ENCODE data around the gene SELENOO. TPM values are rescaled to one million over a fixed set of nuclear protein-coding genes. Genes with fewer than 3 reads are reported as not detected.

The SELENOO gene, protein sequence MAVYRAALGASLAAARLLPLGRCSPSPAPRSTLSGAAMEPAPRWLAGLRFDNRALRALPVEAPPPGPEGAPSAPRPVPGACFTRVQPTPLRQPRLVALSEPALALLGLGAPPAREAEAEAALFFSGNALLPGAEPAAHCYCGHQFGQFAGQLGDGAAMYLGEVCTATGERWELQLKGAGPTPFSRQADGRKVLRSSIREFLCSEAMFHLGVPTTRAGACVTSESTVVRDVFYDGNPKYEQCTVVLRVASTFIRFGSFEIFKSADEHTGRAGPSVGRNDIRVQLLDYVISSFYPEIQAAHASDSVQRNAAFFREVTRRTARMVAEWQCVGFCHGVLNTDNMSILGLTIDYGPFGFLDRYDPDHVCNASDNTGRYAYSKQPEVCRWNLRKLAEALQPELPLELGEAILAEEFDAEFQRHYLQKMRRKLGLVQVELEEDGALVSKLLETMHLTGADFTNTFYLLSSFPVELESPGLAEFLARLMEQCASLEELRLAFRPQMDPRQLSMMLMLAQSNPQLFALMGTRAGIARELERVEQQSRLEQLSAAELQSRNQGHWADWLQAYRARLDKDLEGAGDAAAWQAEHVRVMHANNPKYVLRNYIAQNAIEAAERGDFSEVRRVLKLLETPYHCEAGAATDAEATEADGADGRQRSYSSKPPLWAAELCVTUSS
- total RNA-seq: 10 to 100 TPM; 51.1 to 67.8 (median 59.2) TPM
- long read RNA-seq, partial matches to known transcripts: 3 of 4 reads
- long read RNA-seq, other reads (novel, unspliced or antisense): 1 of 4 reads

DNA sequence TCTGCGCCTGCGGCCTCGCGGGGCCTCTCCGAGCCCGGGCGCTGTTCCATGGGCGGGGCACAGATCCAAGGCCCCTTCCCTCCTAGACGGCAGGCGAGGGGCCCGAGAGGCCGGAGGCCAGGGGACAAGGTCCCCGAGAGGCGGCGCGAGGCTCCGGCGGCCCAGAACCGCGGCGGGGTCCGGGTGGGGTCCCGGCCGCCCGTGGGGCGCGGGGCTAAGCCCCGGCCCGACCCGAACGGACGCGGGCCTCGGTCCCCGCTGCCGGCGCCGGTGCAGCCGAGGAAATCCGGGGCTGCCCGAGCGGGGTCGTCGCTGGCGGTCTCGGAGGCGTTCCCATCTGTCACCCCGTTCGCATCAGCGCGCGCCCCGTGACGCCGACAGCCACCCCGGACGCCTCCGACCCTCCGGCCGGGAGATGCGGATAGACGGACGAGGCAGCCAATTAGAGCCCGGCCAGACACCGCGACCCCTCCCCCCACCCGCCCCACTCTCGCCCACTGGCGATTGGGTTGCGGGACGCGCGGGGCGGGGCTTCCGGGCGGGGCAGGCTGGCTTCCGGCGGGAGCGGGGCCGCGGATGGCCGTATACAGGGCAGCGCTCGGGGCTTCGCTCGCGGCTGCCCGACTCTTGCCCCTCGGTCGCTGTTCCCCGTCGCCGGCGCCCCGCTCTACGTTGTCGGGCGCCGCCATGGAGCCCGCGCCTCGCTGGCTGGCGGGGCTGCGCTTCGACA is at the start of gene SELENOO:
TSS of gene SELENOO (plus strand) at position 551 of the 730 bp plus-strand sequence. CDS start at position 577, 26 bp downstream.
- Histone ChIP-seq H3K4me1 (peaks cover 0 to 42% (median 14%) of the 10 kb centered on the region in 4 donors), H3K27me3 (no peaks in the 10 kb centered on the region), H3K9me3 (no peaks in the 10 kb centered on the region), H3K4me3 (peak within 1 kb of the TSS; percentile 78 to 90 (median 82)), H3K27ac (peak within 1 kb of the TSS; percentile 80 to 98 (median 83)), H3K36me3 (peaks cover 0 to 10% (median 2%) of the 10 kb centered on the region in 4 donors)
- TF ChIP-seq, protein P1, sequence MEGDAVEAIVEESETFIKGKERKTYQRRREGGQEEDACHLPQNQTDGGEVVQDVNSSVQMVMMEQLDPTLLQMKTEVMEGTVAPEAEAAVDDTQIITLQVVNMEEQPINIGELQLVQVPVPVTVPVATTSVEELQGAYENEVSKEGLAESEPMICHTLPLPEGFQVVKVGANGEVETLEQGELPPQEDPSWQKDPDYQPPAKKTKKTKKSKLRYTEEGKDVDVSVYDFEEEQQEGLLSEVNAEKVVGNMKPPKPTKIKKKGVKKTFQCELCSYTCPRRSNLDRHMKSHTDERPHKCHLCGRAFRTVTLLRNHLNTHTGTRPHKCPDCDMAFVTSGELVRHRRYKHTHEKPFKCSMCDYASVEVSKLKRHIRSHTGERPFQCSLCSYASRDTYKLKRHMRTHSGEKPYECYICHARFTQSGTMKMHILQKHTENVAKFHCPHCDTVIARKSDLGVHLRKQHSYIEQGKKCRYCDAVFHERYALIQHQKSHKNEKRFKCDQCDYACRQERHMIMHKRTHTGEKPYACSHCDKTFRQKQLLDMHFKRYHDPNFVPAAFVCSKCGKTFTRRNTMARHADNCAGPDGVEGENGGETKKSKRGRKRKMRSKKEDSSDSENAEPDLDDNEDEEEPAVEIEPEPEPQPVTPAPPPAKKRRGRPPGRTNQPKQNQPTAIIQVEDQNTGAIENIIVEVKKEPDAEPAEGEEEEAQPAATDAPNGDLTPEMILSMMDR (IDR thresholded peaks at IDR 0.05): no peak
- peak; percentile 93 for TF ChIP-seq POLR2A (IDR thresholded peaks at IDR 0.05)
- 0% methylated on average over 1 of the region's 105 CpGs for WGBS (ENCODE audit: insufficient coverage, low coverage, low lambda C conversion rate, missing lambda C conversion rate)
- intact Hi-C loops (cut with DNase I): no loop called here
- ATAC-seq (peak; percentile 63 to 80 (median 70)), DNase-seq (peak; percentile 93 to 97 (median 94))

DNA sequence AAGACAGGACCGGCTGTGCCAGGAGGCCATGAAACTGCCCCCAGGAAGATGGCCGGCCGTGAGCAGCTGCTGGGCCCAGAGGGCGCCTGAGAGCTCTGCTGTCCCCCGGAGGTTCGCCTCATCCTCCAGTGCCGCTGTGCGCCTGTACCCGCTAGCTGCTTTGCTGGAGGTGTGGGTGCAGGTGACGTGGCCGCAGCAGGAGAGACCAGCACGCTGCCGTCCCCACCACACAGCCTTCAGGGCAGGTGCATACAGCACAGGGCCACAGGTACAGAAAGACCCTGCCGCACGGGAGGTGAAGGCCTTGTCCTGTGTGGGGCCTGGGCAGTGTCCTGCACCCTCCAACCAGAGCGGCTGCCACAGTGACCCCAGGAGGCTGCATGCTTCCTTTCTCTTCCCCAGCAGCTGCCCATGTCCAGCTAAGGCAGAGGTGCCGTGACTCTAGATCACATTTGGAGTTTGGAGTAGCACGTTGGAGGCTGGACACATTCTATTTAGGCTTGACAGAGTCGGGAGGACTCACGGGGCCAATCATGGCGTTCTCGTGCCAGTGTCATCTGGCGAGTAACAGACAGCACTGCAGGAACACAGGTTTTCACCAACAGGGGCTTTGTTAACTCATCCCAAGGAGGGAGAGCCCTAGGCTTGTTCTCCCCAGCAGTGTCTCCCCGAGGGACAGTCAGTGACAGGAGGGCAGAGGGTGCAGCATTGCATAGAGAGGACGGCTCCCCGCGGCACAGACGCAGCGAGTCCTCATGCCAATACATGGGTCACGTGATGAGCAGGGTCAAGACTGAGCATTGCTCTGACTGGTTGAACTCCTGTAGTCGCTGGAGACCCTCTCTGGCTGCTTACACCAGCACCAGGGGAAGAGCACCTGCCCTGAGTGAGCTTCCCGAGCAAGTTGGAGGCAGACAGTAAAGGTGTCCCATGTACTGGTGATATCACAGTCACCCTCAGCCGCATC is 49.0 kb upstream of the SELENOO start:
- WGBS (ENCODE audit: insufficient coverage, low coverage, low lambda C conversion rate, missing lambda C conversion rate): no CpG with 5 or more reads among the region's 33 CpGs
- intact Hi-C loops (cut with DNase I): loop anchor here in 1 of 2 donors (5.0 kb wide), 1 partner anchor 55 kb away; no protein-coding TSS in a partner anchor
- no peak for DNase-seq

DNA sequence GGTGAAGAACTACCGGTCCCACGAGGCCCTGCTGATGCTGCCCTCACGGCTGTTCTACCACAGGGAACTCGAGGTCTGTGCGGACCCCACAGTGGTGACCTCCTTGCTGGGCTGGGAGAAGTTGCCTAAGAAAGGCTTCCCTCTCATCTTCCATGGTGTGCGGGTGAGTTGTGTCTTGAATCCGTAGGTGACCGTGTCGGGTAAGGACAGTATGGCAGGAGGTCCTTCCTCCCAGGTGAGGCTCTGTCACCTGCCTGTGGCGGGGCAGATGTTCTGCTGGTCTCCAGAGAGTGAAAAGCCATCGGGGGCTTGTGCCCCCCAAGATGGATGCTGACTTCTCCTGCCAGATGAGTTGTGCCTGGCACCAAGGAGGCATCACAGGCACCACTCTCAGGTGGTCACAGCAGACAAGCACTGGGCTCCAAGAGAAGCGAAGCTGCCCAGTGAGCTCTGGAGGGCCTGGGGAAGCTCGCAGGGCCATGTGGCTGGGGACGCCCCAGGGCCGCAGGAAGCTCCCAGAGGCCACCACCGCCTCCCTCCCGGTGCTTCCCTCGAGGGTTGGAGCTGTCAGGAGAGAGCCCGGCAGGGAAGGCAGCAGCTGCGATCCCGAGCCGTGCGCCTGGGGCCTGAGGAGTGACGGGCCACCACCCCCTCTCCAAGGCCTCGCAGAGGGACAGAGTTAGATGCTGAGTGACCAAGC is 47.6 kb upstream of the SELENOO start:
- H3K4me1 ChIP-seq: peaks cover 0 to 4% (median 0%) of the 10 kb centered on the region in 4 donors
- no peak for DNase-seq
- no peak for TF ChIP-seq POLR2A (IDR thresholded peaks at IDR 0.05)
- TF ChIP-seq, protein P1 (IDR thresholded peaks at IDR 0.05): no peak
- ATAC-seq: no peak
- 56% methylated on average over 5 of the region's 25 CpGs for WGBS (ENCODE audit: insufficient coverage, low coverage, low lambda C conversion rate, missing lambda C conversion rate)
- intact Hi-C loops (cut with DNase I): loop anchor here in 1 of 2 donors (5.0 kb wide), 1 partner anchor 54 kb away; no protein-coding TSS in a partner anchor
- no peaks in the 10 kb centered on the region for H3K36me3 ChIP-seq
- no peak overlapping the region for H3K27ac ChIP-seq
- no peaks in the 10 kb centered on the region for H3K27me3 ChIP-seq
- no peaks in the 10 kb centered on the region for H3K9me3 ChIP-seq
- H3K4me3 ChIP-seq: no peak overlapping the region

More for the DNA sequence above, 49.0 kb upstream of the SELENOO start:
- no peaks in the 10 kb centered on the region for H3K27me3 ChIP-seq
- H3K27ac ChIP-seq: no peak overlapping the region
- H3K36me3 ChIP-seq: no peaks in the 10 kb centered on the region
- no peaks in the 10 kb centered on the region for H3K9me3 ChIP-seq
- no peak overlapping the region for H3K4me3 ChIP-seq
- ATAC-seq: no peak
- no peak for TF ChIP-seq POLR2A (IDR thresholded peaks at IDR 0.05)
- TF ChIP-seq, protein P1 (IDR thresholded peaks at IDR 0.05): no peak
- peaks cover 0 to 12% (median 4%) of the 10 kb centered on the region in 4 donors for H3K4me1 ChIP-seq

Data from right lobe of liver (tissue), 6 donors.